ENCODE data around the gene TUBGCP2.
"Not testable (repeated sequence)": the region's sequence is repeated elsewhere in the genome, so short reads cannot be mapped to it uniquely, and the experiment has no call there.

TUBGCP2 gene

DNA sequence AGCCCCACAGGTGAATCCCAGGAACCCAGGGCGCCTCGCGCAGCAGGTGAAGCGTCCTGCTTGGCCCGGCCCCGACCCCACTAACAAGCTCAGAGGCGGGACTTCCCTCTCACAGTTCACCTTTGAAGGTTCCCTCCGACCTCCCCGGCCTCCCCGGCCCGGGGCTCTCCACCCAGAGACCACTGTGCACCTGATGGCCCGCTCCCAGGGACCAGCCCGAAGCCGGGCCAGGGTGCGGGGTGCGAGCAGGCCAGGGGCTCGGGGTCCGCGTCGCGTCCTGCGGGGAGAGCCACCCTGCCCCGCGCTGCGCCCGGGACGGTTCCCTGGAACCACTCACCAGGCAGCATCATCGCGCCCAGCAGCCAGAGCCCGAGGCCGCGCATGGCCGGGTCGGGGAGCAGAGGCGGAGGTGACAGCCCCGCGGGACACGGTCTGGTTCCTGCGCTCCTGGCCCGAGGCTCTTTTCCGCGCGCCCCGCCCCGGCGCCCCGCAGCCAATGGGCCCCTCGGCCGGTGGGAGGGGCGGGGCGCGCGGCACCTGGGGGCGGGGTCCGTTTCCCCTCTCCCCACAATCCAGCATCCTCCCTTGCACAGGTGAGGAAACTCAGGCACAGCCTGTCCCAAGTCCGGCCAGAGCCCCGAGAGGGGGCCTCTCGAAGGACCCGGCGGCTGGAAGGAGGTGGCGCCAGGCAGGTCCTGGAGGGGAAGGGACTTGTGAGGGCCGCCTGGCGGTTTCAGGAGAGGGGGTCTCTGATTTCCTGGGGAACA is 32.1 kb downstream of the TUBGCP2 start, which contains the start of gene ADAM8:
Gene ADAM8, minus strand, starts transcription at position 434 of the 767 bp plus-strand sequence. Its CDS starts 51 bp downstream, at position 383.
- DNase-seq = peak; percentile 80

DNA sequence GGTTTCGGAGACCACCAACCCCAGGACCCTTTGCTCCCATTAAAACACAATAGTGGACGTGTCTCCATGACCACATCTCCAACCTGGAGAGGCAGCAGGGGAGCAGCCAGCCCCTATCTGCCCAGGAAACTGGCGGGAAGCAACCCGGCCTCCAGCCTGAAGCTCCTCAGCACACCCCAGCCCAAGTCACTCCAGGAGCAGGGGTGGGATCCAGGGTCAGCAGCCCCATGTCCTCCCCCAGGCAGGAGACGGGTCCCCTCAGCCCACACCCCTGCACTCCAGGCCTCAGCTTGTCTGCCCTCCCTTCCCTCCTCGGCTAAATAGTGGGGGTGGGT is 32.6 kb downstream of the TUBGCP2 start:
- no peak for DNase-seq

DNA sequence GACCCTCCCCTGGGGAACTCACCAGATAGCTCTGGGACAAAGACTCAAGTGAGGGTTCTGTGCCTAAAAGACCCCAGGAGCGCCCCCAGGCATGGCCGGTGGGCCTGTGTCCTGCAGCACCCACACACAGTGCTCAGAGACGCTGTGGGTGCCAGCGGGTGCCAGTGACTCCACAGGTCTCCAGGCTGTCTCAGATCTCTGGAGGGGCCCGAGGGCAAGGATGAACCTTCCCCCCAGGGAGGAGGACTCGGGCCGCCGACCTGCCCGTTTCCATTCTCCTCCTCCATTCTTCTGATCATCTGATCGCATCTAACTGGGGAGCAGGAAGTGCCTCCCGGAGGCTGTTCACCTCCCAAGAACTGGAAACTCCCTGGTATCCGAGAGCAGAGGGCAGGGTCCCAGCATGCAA is 33.0 kb downstream of the TUBGCP2 start:
- DNase-seq = no peak

GRCh38 chr10:133274751-133275683 is 33.7 kb downstream of the TUBGCP2 start:
- no peak for DNase-seq

- DNase-seq = no peak
These were observed 35.0 kb downstream of the TUBGCP2 start for GRCh38 chr10:133273534-133274143.

DNA sequence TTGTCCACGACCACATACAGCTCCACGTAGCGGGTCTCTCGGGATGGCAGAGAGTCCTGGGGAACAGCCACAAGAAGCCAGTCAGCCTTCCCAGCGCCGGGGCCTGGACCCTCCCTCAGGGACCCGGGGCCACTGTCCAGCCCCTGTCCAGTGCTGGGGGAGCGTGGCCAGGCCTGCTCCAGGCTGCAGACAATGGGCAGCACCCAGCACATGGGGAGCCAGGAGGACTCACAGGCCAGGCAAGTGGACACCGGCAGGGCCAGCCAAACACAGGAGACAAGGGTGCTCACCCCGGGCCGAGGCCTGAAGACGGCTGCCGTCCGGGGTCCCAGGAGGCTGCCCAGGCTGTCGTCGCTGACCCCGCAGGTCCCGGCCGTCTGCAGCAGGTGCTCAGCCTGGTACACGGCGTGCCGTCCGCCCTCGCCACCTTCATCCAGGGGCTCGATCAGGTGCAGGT is 35.7 kb downstream of the TUBGCP2 start:
- no peak for DNase-seq

DNA sequence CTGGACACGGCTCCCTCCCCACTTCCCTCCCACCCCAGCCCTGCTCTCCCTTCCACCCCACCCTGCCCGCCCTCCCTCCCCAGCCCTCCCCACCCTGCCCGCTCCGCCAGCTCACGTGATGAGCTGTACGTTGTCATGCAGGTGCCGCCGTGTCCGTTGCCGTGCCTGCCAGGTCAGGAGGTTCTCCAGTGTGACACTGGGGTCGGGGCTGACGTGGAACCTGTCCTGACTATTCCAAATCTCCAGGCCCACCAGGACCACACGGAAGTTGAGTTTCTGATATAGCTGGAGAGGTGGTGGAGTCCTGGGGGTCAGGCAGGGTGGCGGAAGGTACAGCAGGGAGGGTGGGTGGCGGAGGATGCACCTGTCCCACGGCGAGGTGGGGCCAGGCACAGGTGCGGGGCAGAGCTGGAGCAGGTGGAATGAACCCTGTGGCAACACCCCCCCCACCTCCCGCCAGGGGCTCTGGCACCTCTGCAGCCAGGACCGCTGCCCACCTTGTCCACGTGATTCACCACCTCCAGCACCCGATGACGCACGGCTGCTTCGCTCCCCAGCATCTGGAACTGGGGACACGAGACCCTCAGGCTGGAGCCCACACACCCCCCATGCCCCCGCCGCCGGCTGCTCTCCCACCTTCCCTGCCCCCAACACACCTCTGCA is 36.2 kb downstream of the TUBGCP2 start:
- no peak for DNase-seq

- no peak for DNase-seq
These were observed 37.0 kb downstream of the TUBGCP2 start for GRCh38 chr10:133271521-133272300.

- no peak for DNase-seq
These were observed 37.8 kb downstream of the TUBGCP2 start for GRCh38 chr10:133270773-133271297.

DNA sequence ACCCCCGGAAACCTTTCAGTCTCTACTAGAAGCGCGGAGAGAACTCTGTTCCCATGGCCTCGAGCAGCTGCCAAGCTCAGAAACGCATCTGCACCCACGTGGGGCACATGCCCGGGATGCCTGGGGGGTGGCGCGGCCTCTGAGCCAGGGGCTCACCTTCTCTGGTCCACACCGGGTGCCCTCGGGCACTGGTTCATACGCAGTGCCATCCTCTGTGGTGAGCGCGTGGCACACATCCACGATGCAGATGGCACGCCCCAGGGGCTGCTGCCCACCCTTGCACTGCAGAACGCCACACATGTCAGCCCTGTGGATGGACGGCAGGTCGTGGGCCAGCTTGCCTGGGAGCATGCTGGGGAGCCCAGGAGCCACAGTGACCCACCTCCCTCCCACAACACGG is 38.5 kb downstream of the TUBGCP2 start:
- DNase-seq = no peak

DNA sequence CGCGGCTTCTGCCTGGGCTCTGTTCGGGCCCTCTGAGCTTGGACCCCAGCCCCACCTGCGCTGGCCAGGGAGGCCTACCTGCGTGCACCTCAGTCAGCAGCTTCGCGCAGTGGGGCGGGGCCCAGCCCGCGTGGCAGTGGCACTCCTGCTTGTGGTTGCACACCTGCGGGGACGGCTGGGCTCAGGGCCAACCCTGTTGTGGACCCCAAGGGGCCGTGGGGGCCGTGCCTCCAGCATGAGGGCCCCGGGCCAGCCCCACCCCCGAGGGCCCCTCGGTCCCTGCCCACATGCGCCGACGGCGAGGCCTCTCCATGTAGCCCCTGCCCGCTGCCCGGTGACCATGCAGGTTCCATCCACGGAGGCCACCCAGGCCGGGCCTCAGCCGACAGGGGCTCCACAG is 39.3 kb downstream of the TUBGCP2 start:
- no peak for DNase-seq

GRCh38 chr10:133268532-133268931 is 40.1 kb downstream of the TUBGCP2 start:
- DNase-seq = no peak

- no peak for DNase-seq
These were observed 40.8 kb downstream of the TUBGCP2 start for GRCh38 chr10:133267829-133268228.

DNA sequence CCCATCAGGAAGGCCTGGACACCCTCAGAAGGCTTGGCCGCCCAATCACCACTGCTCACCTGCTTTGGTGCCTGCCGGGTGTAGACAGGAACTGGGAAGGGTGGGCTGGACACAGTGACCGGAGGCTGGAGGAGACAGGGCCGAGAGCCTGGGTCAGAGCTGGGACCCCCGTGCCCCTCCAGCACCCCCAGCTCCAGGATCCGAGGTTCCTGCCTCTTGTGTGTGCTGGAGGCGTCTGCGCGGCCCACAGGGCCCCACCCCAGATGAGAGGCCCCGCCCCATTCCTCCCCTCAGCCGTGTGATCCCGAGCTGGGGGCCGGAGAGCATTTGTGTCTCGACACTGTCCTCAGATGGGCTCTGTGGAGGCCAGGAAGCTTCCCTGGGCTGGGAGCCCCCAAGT is 41.4 kb downstream of the TUBGCP2 start:
- DNase-seq = no peak

DNA sequence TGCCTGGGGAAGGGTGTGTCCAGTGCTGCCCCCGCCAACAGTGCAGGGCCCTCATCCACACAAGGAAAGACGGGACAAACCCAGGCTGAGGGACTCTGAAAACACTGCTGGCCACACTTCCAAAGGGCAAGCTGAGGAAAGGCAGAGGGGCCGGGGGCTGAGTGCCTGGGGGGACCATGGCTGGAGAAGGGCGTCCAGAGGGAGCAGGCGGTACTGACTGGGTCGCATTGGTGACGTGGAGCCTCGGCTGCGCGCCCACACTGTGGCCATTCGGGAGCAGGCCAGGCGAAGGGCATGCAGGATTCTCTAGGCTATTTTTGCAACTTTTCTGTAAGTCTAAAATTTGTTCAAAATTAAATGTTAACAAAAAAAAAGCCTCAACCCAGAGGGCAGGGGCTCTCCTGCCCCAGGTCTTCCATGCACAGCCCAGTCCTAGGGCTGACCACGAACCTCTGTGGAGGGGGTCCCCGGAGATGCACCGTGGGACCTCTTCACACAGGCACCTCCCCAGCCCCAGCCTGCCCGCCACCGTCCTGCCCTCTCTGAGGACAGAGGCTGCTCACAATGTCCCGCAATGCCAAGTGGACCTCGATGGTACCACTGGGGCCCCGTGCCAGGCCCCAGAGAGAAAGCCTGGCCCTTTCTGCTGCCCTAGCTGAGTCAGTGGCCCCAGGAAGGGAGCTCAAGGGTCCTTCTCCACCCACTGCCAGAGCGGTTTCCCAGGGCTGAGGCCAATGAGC is 42.4 kb downstream of the TUBGCP2 start:
- no peak for DNase-seq

GRCh38 chr10:133265052-133265451 is 43.6 kb downstream of the TUBGCP2 start:
- not testable (repeated sequence) for DNase-seq

GRCh38 chr10:133264461-133264860 is 44.2 kb downstream of the TUBGCP2 start:
- no peak for DNase-seq

GRCh38 chr10:133263674-133264073 is 45.0 kb downstream of the TUBGCP2 start:
- no peak for DNase-seq

DNA sequence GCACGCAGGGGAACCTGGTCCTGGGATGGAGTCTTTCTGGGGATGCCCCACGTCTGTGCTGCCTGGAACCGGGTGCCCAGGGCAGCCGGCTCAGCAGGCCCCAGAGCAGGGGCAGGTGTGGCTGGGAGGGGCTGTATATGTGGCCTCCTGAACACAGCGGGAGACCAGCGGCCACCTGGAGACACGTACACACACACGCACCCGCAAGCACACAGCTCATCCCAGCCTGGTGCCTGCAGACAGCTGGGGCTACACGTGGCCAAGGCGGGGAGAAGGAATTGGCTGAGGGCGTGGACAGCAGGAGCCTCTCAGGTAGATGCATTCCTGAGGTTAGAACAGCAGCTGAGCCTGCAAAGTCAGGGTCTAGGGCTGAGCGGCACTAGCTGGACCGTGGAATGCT is 46.0 kb downstream of the TUBGCP2 start:
- no peak for DNase-seq

DNA sequence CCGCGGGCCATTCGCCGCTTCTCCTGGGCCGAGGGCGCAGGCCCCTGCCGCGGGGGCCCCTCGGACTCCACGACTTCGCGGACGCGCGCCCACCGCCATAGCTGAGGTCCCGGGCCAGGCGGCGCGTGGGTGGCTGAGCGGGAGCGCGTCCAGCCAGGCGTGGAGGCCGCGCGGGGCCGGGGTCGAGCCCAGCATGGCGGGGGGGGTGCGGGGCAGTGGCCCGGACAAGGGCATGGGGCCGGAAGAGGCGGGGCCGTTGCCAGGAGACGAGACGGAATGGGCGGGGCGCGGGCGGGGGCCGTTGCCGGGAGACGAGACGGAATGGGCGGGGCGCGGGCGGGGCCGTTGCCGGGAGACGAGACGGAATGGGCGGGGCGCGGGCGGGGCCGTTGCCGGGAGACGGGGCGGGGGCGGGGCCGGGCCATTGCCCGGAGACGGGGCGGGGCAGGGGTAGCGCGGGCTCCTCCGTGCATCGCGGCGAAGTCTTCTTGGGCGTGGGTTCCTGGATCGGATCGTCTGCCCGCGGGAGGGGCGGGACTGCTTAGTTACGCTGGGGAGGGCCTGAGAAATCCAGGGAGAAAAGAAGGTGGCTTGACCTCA is 46.8 kb downstream of the TUBGCP2 start:
- peak; percentile 83 for DNase-seq
